Measurements from ENCODE around the gene CCDC70. TPM values are rescaled to one million over a fixed set of nuclear protein-coding genes. Genes with fewer than 3 reads are reported as not detected.

CCDC70 gene
- total RNA-seq, 2 donors from 2014 or later: not detected

DNA sequence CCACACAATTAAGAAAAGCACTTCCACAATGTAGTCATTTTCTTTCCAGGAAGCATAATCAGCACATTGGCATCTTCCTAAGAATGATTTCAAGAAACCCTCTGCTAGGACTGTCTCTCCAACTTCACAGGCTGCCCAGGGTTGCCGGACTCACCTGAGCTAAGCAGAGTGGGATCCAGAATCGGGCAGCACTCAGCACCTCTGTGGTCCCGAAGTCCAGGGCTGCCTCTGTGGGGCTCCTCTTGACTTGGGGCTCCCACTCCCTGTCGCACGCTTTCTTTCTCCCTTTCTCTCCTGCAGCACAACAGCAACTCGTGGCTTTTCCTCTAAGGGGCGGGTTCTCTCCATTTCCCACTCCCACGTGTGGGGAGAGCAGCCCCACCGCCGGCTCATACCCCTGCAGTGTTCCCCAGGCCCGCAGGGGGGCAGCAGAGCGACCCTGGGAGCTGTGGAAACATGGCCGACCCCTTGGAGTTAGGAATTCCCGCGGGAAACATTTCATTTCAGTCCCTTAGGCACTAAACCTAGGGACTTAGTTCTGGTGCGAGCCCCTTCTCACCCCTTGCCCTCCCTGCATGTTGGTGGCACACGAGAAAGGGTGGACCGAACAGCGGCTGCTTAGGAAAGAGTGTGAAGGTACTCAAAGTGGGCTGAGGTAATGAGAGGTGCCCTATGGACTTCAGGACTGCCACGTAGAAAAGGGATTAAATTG lies 16.8 kb upstream of the CCDC70 start, which contains the start of gene TMEM272:
TMEM272 (minus strand) TSS at position 316 of the 712 bp plus-strand sequence. CDS start 6,647 bp downstream, outside the sequence.
- peak; percentile 84 for TF ChIP-seq CTCF (IDR thresholded peaks at IDR 0.05)
- Histone ChIP-seq H3K27ac (no peak within 1 kb of the TSS), H3K27me3 (no peaks in the 10 kb centered on the region), H3K4me1 (no peaks in the 10 kb centered on the region), H3K36me3 (no peaks in the 10 kb centered on the region), H3K9me3 (no peaks in the 10 kb centered on the region), H3K4me3 (no peak within 1 kb of the TSS), H3K9ac (ENCODE audit: low read depth in 2 of 2, low read length in 2 of 2) (no peak within 1 kb of the TSS)
- intact Hi-C loops (cut with DNase I): no loop called here
- peak; percentile 42 for DNase-seq

- intact Hi-C loops (cut with DNase I): no loop called here
- H3K9ac ChIP-seq (ENCODE audit: low read depth in 2 of 2, low read length in 2 of 2): no peak overlapping the region
- no peak for DNase-seq
- no peak overlapping the region for H3K27ac ChIP-seq
- H3K36me3 ChIP-seq: no peaks in the 10 kb centered on the region
- TF ChIP-seq CTCF (IDR thresholded peaks at IDR 0.05): no peak
- H3K9me3 ChIP-seq: no peaks in the 10 kb centered on the region
- no peak overlapping the region for H3K4me3 ChIP-seq
- no peaks in the 10 kb centered on the region for H3K27me3 ChIP-seq
- no peaks in the 10 kb centered on the region for H3K4me1 ChIP-seq
These were observed 16.0 kb upstream of the CCDC70 start for GRCh38 chr13:51845574-51846318.

GRCh38 chr13:51846756-51847155 lies 15.0 kb upstream of the CCDC70 start:
- TF ChIP-seq CTCF (IDR thresholded peaks at IDR 0.05): no peak
- H3K36me3 ChIP-seq: no peaks in the 10 kb centered on the region
- H3K4me3 ChIP-seq: no peak overlapping the region
- no peak overlapping the region for H3K27ac ChIP-seq
- intact Hi-C loops (cut with DNase I): no loop called here
- DNase-seq: no peak
- H3K9me3 ChIP-seq: no peaks in the 10 kb centered on the region
- no peaks in the 10 kb centered on the region for H3K27me3 ChIP-seq
- no peak overlapping the region for H3K9ac ChIP-seq (ENCODE audit: low read depth in 2 of 2, low read length in 2 of 2)
- H3K4me1 ChIP-seq: no peaks in the 10 kb centered on the region

DNA sequence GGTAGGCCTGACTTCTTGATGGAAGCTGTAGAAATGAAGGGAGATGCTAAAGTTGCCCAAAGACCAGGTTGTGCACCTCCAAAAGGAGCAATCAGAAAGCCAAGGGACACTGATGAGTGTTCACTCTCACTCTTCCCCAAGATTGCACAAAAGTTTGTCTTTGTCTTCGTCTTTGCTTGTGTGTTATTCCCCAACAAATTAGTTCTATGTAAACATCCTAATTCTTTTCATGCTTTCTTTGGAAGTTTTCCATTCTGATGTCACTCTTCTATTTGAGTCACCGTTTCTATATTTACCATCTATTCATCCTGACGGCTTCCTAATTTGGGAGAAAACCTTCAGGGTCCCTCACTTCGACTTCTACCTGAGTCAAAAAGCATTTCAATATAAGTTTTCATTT lies 13.1 kb upstream of the CCDC70 start:
- no peak overlapping the region for H3K9ac ChIP-seq (ENCODE audit: low read depth in 2 of 2, low read length in 2 of 2)
- H3K27me3 ChIP-seq: no peaks in the 10 kb centered on the region
- H3K4me3 ChIP-seq: no peak overlapping the region
- no peak for TF ChIP-seq CTCF (IDR thresholded peaks at IDR 0.05)
- H3K36me3 ChIP-seq: no peaks in the 10 kb centered on the region
- intact Hi-C loops (cut with DNase I): no loop called here
- no peaks in the 10 kb centered on the region for H3K4me1 ChIP-seq
- H3K9me3 ChIP-seq: no peaks in the 10 kb centered on the region
- no peak for DNase-seq
- H3K27ac ChIP-seq: no peak overlapping the region

DNA sequence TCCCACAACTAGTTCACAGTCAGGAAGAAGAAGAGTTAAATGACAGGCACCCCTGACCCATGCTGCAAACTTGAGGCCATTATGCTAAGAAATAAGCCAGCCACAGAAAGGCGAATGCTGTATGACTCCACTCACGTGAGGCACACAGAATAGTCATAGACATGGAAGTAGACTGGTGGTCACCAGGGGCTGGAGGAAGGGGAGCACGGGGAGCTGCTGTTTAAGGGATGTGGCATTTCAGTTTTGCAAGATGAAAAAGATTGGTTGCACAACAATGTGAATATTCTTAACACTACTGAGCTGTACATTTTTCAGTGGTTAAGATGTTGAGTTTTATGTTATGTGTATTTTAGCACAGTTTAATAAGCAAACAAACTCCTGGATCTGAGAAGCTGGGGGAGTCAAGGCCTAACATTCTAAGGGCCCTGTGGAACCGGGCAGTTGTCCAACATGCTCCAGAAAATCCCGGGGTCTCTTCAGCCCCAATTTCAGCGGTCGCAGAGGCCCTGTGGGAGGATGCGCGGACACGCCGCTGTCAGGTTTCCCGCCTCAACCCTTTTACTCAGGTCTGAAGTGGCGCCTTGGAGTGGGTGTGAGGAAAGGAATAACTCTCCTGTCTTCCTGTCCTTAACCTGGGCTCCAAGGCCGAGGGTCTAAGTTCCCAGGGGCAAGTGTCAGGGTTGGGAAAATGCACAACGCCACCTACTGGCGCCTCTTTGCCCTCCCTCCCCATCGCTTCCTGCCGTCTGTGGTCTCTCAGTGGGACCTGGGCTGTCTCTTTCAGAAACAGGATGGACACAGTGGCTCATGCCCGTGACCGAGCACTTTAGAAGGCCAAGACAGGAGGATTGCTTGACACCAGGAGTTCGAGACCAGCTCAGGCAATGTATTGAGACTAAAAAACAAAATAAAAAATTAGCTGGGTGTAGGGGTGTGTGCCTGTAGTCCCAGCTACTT lies 12.3 kb upstream of the CCDC70 start:
- H3K9me3 ChIP-seq: no peaks in the 10 kb centered on the region
- H3K9ac ChIP-seq (ENCODE audit: low read depth in 2 of 2, low read length in 2 of 2): no peak overlapping the region
- intact Hi-C loops (cut with DNase I): no loop called here
- H3K36me3 ChIP-seq: no peaks in the 10 kb centered on the region
- DNase-seq: peak; percentile 26
- H3K27me3 ChIP-seq: no peaks in the 10 kb centered on the region
- no peaks in the 10 kb centered on the region for H3K4me1 ChIP-seq
- peak; percentile 34 for TF ChIP-seq CTCF (IDR thresholded peaks at IDR 0.05)
- no peak overlapping the region for H3K27ac ChIP-seq
- H3K4me3 ChIP-seq: no peak overlapping the region

Measured in colonic mucosa (tissue), 4 donors.